H9 (cell line): Measurements from ENCODE around the gene CLEC20A. TPM values are rescaled to one million over a fixed set of nuclear protein-coding genes. Genes with fewer than 3 reads are reported as not detected.
A peak's percentile ranks its signal among the peaks of the same experiment; 100 is the strongest.

Source experiments
- DNase-seq: peaks from one replicate; pipeline ENCODE4 v3.0.0-alpha.2; 2017
- H2AFZ ChIP-seq: one replicate; pipeline ENCODE4 v1.6.1; 2013; ENCODE audit warnings: mild to moderate bottlenecking, low read length, control low read depth, moderate library complexity
- H2AK5ac ChIP-seq: 2 replicates; pipeline ENCODE4 v1.6.1; 2013; ENCODE audit warnings: low read length, control low read depth, mixed read lengths; ENCODE audit not compliant: insufficient read length
- H2BK120ac ChIP-seq: one replicate; pipeline ENCODE4 v1.6.1; 2013; ENCODE audit warnings: low read depth, mild to moderate bottlenecking, low read length, control low read depth, inconsistent platforms; ENCODE audit not compliant: poor library complexity, severe bottlenecking
- H2BK12ac ChIP-seq: 2 replicates; pipeline ENCODE4 v1.6.1; 2013; ENCODE audit warnings: low read length, control low read depth, mixed read lengths, low read depth; ENCODE audit not compliant: insufficient read length
- H2BK15ac ChIP-seq: 2 replicates; pipeline ENCODE4 v1.6.1; 2013; ENCODE audit warnings: low read depth, low read length, control low read depth
- H2BK20ac ChIP-seq: one replicate; pipeline ENCODE4 v1.6.1; 2013; ENCODE audit warnings: low read depth, mild to moderate bottlenecking, low read length, control low read depth, inconsistent platforms; ENCODE audit not compliant: poor library complexity, severe bottlenecking
- H2BK5ac ChIP-seq: 2 replicates; pipeline ENCODE4 v1.6.1; 2013; ENCODE audit warnings: low read length, control low read depth, mixed read lengths; ENCODE audit not compliant: insufficient read length
- H3K14ac ChIP-seq: 2 replicates; pipeline ENCODE4 v1.6.1; 2013; ENCODE audit warnings: low read length, control low read depth; ENCODE audit not compliant: insufficient read depth
- H3K18ac ChIP-seq: 2 replicates; pipeline ENCODE4 v1.6.1; 2013; ENCODE audit warnings: low read depth, mild to moderate bottlenecking, mixed read lengths, low read length, control low read depth; ENCODE audit not compliant: insufficient read length
- H3K23ac ChIP-seq: 2 replicates; pipeline ENCODE4 v1.6.1; 2013; ENCODE audit warnings: low read length, control low read depth, mixed read lengths, low read depth; ENCODE audit not compliant: insufficient read length
- H3K23me2 ChIP-seq: 2 replicates; pipeline ENCODE4 v1.6.1; 2013; ENCODE audit warnings: low read depth, mild to moderate bottlenecking, mixed read lengths, low read length, control low read depth; ENCODE audit not compliant: insufficient read length, poor library complexity, severe bottlenecking
- H3K27ac ChIP-seq: 2 replicates; pipeline ENCODE4 v1.5.1; 2013; ENCODE audit warnings: low read length, control low read depth, mixed read lengths, low read depth; ENCODE audit not compliant: insufficient read length
- H3K27me3 ChIP-seq: 2 replicates; pipeline ENCODE4 v1.6.1; 2013; ENCODE audit warnings: low read length, control low read depth, inconsistent platforms; ENCODE audit not compliant: insufficient read depth
- H3K4ac ChIP-seq: 2 replicates; pipeline ENCODE4 v1.6.1; 2013; ENCODE audit warnings: low read depth, mild to moderate bottlenecking, control low read depth, inconsistent platforms, low read length, moderate library complexity
- H3K4me1 ChIP-seq: 2 replicates; pipeline ENCODE4 v1.6.1; 2013; ENCODE audit warnings: low read length, control low read depth, inconsistent platforms; ENCODE audit not compliant: insufficient read depth
- H3K4me2 ChIP-seq: 2 replicates; pipeline ENCODE4 v1.6.1; 2013; ENCODE audit warnings: low read length, control low read depth, mixed read lengths; ENCODE audit not compliant: insufficient read length, insufficient read depth
- H3K56ac ChIP-seq: 2 replicates; pipeline ENCODE4 v1.6.1; 2013; ENCODE audit warnings: low read depth, mild to moderate bottlenecking, mixed read lengths, low read length, control low read depth; ENCODE audit not compliant: insufficient read length
- H3K79me1 ChIP-seq: 2 replicates; pipeline ENCODE4 v1.6.1; 2013; ENCODE audit warnings: low read depth, mild to moderate bottlenecking, moderate library complexity, low read length, control low read depth, inconsistent platforms; ENCODE audit not compliant: insufficient read depth, poor library complexity, severe bottlenecking
- H3K79me2 ChIP-seq: 2 replicates; pipeline ENCODE4 v1.6.1; 2013; ENCODE audit warnings: low read length, control low read depth, inconsistent platforms; ENCODE audit not compliant: insufficient read depth
- H3K9ac ChIP-seq: 2 replicates; pipeline ENCODE4 v1.6.1; 2013; ENCODE audit warnings: low read length, control low read depth, mixed read lengths; ENCODE audit not compliant: insufficient read length; ENCODE audit errors: extremely low read depth
- H3K9me3 ChIP-seq: one replicate; pipeline ENCODE4 v1.6.1; 2013; ENCODE audit warnings: low read depth, low read length, inconsistent platforms; ENCODE audit not compliant: control insufficient read depth
- H3T11ph ChIP-seq: one replicate; pipeline ENCODE4 v1.6.1; 2013; ENCODE audit warnings: mild to moderate bottlenecking, low read length, control low read depth, inconsistent platforms
- H4K20me1 ChIP-seq: one replicate; pipeline ENCODE4 v1.6.1; 2013; ENCODE audit not compliant: control insufficient read depth, insufficient read length, insufficient read depth
- H4K5ac ChIP-seq: 2 replicates; pipeline ENCODE4 v1.6.1; 2013; ENCODE audit warnings: low read depth, mild to moderate bottlenecking, mixed read lengths, low read length, control low read depth; ENCODE audit not compliant: insufficient read length
- H4K8ac ChIP-seq: replicated peaks from 2 replicates; pipeline ENCODE4 v1.6.1; 2013; ENCODE audit warnings: low read length, control low read depth, mixed read lengths, low read depth; ENCODE audit not compliant: insufficient read length
- H4K91ac ChIP-seq: 2 replicates; pipeline ENCODE4 v1.6.1; 2013; ENCODE audit warnings: low read depth, mild to moderate bottlenecking, moderate library complexity, mixed read lengths, low read length, control low read depth; ENCODE audit not compliant: insufficient read length
- H3K27ac Mint-ChIP-seq, 3 experiments: 2 replicates in 2 of 3; 3 replicates in 1 of 3; pipeline ENCODE4 v1.8.0; 2020 to 2021; ENCODE audit warnings: mixed read lengths in 3 of 3, mild to moderate bottlenecking in 1 of 3, moderate library complexity in 1 of 3
- H3K27me3 Mint-ChIP-seq: 2 replicates; pipeline ENCODE4 v1.8.0; 2021; ENCODE audit warnings: low read depth, mild to moderate bottlenecking, moderate library complexity, mixed read lengths
- H3K36me3 Mint-ChIP-seq, 3 experiments: 2 replicates in 2 of 3; 3 replicates in 1 of 3; pipeline ENCODE4 v1.8.0; 2020 to 2021; ENCODE audit warnings: low read depth in 3 of 3, mixed read lengths in 3 of 3; ENCODE audit not compliant: insufficient read depth in 1 of 3
- H3K4me1 Mint-ChIP-seq, 2 experiments: 2 replicates each; pipeline ENCODE4 v1.8.0; 2020; ENCODE audit warnings: mixed read lengths in 2 of 2
- H3K4me3 Mint-ChIP-seq, 2 experiments: 2 replicates in 1 of 2; 3 replicates in 1 of 2; pipeline ENCODE4 v1.8.0; 2020 to 2021; ENCODE audit warnings: mild to moderate bottlenecking in 2 of 2, mixed read lengths in 2 of 2, moderate library complexity in 1 of 2
- H3K9me3 Mint-ChIP-seq, 2 experiments: 2 replicates in 1 of 2; 3 replicates in 1 of 2; pipeline ENCODE4 v1.8.0; 2020; ENCODE audit warnings: mild to moderate bottlenecking in 2 of 2, mixed read lengths in 2 of 2, moderate library complexity in 1 of 2
- CTCF ChIP-seq: fragments of 200-600 bp; sonication (generic); conservative IDR thresholded peaks from 3 replicates; pipeline ENCODE4 v1.8.0; 2021; ENCODE audit warnings: antibody characterized with exemption, mild to moderate bottlenecking
- WGBS: extraction: QIAGEN DNeasy Blood & Tissue Kit; methylation state at CpG from one replicate; pipeline ENCODE4 v1.1.7; 2013; ENCODE audit warnings: missing lambda C conversion rate, low lambda C conversion rate, mixed read lengths; ENCODE audit not compliant: insufficient read length; ENCODE audit errors: extremely low coverage; 5-methylcytosine and 5-hydroxymethylcytosine counted together
- total RNA-seq: library from RNA; stranded (reverse); gene quantifications from 2 replicates; pipeline ENCODE4 v1.2.1, GENCODE V29; 2021

The CLEC20A gene
- total RNA-seq, 1 experiment from 2014 or later, result not detected

GRCh38 chr1:178512566-178513277, 16.0 kb upstream of the CLEC20A start, which contains the start of gene TEX35:
Gene TEX35 (plus strand): TSS chr1:178513109. CDS start chr1:178513189, 80 bp downstream.
- Histone ChIP-seq H4K91ac (no peak within 1 kb of the TSS), H3T11ph (no peak within 1 kb of the TSS), H2AK5ac (no peak within 1 kb of the TSS), H3K9ac (no peak within 1 kb of the TSS), H3K18ac (no peak within 1 kb of the TSS), H3K79me1 (no peaks in the 10 kb centered on the region), H3K79me2 (no peaks in the 10 kb centered on the region), H3K27ac (no peak within 1 kb of the TSS), H3K9me3 (no peaks in the 10 kb centered on the region), H3K27me3 (no peaks in the 10 kb centered on the region), H3K14ac (no peak within 1 kb of the TSS), H4K5ac (no peak within 1 kb of the TSS), H3K23me2 (no peaks in the 10 kb centered on the region), H3K56ac (no peak within 1 kb of the TSS), H3K4ac (no peak within 1 kb of the TSS), H2BK5ac (no peak within 1 kb of the TSS), H2BK15ac (no peak within 1 kb of the TSS), H4K20me1 (no peaks in the 10 kb centered on the region), H3K4me2 (no peak within 1 kb of the TSS), H2BK20ac (no peak within 1 kb of the TSS), H2BK120ac (no peak within 1 kb of the TSS), H2AFZ (no peak within 1 kb of the TSS), H3K23ac (no peak within 1 kb of the TSS), H3K4me1 (no peaks in the 10 kb centered on the region), H2BK12ac (no peak within 1 kb of the TSS), H4K8ac (no peak within 1 kb of the TSS)
- Mint-ChIP-seq H3K4me3 (no peak within 1 kb of the TSS), H3K4me1 (peaks cover 0 to 6% of the 10 kb centered on the region in 2 experiments; a peak in 2 of 4 replicates), H3K27me3 (peaks cover 2% of the 10 kb centered on the region), H3K36me3 (no peaks in the 10 kb centered on the region), H3K27ac (peak within 1 kb of the TSS in 1 of 3 experiments; percentile 70; a peak in 1 of 7 replicates), H3K9me3 (no peaks in the 10 kb centered on the region)
- WGBS, result no CpG with 5 or more reads among the region's 19 CpGs
- no peak for TF ChIP-seq CTCF
- DNase-seq, result no peak
